Left renal pelvis (tissue), 4 donors: ENCODE data around the gene KCNG1. TPM values are rescaled to one million over a fixed set of nuclear protein-coding genes. Genes with fewer than 3 reads are reported as not detected.

Experiments used
- DNase-seq, 4 donors: peaks; one replicate each; pipeline ENCODE4 v3.0.0-alpha.2; 2013; ENCODE audit warnings: low read depth in 4 of 4, low spot score in 3 of 4
- polyA plus RNA-seq, 4 donors: library from polyadenylated mRNA; unstranded; fragments of 120-200 nt; gene quantifications; one replicate each; pipeline ENCODE4 v1.2.1, GENCODE V29; 2013; ENCODE audit not compliant: insufficient read length in 4 of 4

KCNG1 gene
- polyA plus RNA-seq, 4 donors: 1.7 to 8.7 (median 4.1) TPM

DNA sequence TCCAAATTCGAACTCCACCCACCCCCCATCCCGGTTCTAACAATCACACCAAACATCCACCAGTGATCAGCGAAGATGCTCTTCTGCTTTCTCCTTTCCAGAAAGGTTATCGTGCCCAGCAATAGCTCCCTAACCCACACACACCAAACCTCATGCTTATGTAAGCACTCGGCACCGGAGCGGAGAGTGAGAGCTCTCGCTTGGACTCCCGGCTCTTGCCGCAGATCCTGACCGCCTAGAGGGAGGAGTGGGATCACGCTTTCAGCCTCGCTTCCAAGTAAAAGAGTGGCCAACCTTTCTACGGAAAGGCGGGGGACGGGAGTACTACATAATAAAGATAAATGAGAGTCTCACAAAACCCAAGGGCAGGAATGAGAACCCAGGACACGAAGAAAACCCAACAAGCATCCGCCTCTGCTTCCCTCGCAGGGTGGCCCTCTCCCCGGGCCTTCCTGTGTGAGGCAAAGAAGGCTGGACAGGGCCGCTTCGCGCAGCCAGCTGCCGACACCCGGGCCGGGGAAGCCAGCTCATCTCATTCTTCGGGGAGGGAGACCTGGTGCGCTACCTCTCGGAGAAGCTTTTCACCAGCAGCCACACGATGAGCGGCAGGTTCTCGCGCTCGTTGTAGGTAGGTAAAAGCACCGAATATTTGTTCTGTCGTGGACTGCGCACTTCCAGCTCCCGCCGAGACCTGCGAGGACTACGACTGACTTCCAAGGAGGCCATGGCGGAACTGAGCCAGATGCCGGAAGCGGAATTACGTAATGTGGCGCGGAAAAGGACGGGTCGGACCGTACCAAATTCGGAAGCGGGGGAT lies 64.9 kb downstream of the KCNG1 start, which contains the start of gene DPM1:
Gene DPM1, minus strand, starts transcription at position 735 of the 817 bp plus-strand sequence. Its CDS starts 9 bp downstream, at position 726.
- DNase-seq: peak in 1 of 4 donors; percentile 87

GRCh38 chr20:50957276-50957675 lies 65.6 kb downstream of the KCNG1 start:
- DNase-seq: no peak

DNA sequence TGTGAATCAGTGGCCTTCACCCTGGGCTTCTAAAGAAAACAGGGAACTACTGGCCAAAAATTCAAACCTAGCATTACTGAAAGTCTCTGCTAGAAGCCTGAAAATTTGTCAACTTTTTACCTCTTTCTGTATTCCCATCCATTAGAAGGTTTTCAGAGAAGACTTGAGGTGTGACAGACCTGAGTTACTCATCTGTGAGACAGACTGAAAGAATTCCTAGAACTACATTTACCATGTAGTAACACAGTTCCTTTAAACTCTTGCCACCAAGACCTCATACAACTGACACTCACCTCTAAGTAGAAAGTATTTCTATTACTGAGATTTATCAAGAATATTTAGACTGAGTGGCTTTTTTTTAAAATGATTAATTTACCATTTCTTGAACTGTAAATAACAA lies 69.1 kb downstream of the KCNG1 start:
- DNase-seq: no peak

Other genes starting within 250 kb of the KCNG1 start
- gene BCAS4, start 228.0 kb downstream of the KCNG1 start, polyA plus RNA-seq: 1 to 10 TPM; 3.3 to 5.6 (median 4.6) TPM
- gene ADNP, start 91.7 kb downstream of the KCNG1 start, polyA plus RNA-seq: 100 to 1,000 TPM; 111 to 135 (median 127) TPM
- gene DPM1, start 64.6 kb downstream of the KCNG1 start, polyA plus RNA-seq: 10 to 100 TPM; 54.4 to 82.1 (median 62.3) TPM
- 1 to 10 TPM; 3.2 to 5.1 (median 4.7) TPM for gene MOCS3, start 64.3 kb downstream of the KCNG1 start, polyA plus RNA-seq